ENCODE measurements around the gene NPDC1.

The NPDC1 gene

GRCh38 chr9:137046088-137046787, at the start of gene NPDC1:
NPDC1 (minus strand) TSS chr9:137046177; CDS start chr9:137045989, 188 bp downstream.
- no peak for DNase-seq (ENCODE audit: low read depth, low spot score)

- no peak for DNase-seq (ENCODE audit: low read depth, low spot score)
Measured at GRCh38 chr9:137089232-137089947, 43.4 kb upstream of the NPDC1 start.

- no peak for DNase-seq (ENCODE audit: low read depth, low spot score)
Measured at GRCh38 chr9:137088121-137088520, 42.1 kb upstream of the NPDC1 start.

- DNase-seq (ENCODE audit: low read depth, low spot score): no peak
Measured at GRCh38 chr9:137087409-137087925, 41.5 kb upstream of the NPDC1 start.

- DNase-seq (ENCODE audit: low read depth, low spot score): peak; percentile 97
Measured at GRCh38 chr9:137086531-137087408, 40.8 kb upstream of the NPDC1 start, which contains the start of gene MAN1B1. MAN1B1 (plus strand) TSS chr9:137086985; CDS start chr9:137087000, 15 bp downstream.

GRCh38 chr9:137085920-137086530, 40.0 kb upstream of the NPDC1 start:
- DNase-seq (ENCODE audit: low read depth, low spot score): no peak

GRCh38 chr9:137084526-137084925, 38.5 kb upstream of the NPDC1 start:
- DNase-seq (ENCODE audit: low read depth, low spot score): no peak

GRCh38 chr9:137083394-137084004, 37.5 kb upstream of the NPDC1 start:
- peak; percentile 76 for DNase-seq (ENCODE audit: low read depth, low spot score)

- no peak for DNase-seq (ENCODE audit: low read depth, low spot score)
Measured at GRCh38 chr9:137082925-137083290, 36.9 kb upstream of the NPDC1 start.

GRCh38 chr9:137082222-137082924, 36.4 kb upstream of the NPDC1 start:
- DNase-seq (ENCODE audit: low read depth, low spot score): no peak

- DNase-seq (ENCODE audit: low read depth, low spot score): no peak
Measured at GRCh38 chr9:137080260-137081122, 34.5 kb upstream of the NPDC1 start.

GRCh38 chr9:137079401-137079787, 33.4 kb upstream of the NPDC1 start:
- no peak for DNase-seq (ENCODE audit: low read depth, low spot score)

- DNase-seq (ENCODE audit: low read depth, low spot score): no peak
Measured at GRCh38 chr9:137078701-137079400, 32.9 kb upstream of the NPDC1 start.

- no peak for DNase-seq (ENCODE audit: low read depth, low spot score)
Measured at GRCh38 chr9:137077758-137078693, 32.0 kb upstream of the NPDC1 start.

- no peak for DNase-seq (ENCODE audit: low read depth, low spot score)
Measured at GRCh38 chr9:137077010-137077747, 31.2 kb upstream of the NPDC1 start, which contains the start of gene UAP1L1. UAP1L1 (plus strand) TSS chr9:137077517; CDS start chr9:137077533, 16 bp downstream.

- no peak for DNase-seq (ENCODE audit: low read depth, low spot score)
Measured at GRCh38 chr9:137076636-137077009, 30.6 kb upstream of the NPDC1 start.

GRCh38 chr9:137075275-137075775, 29.3 kb upstream of the NPDC1 start:
- no peak for DNase-seq (ENCODE audit: low read depth, low spot score)

All from brain pericyte (primary cell).